DMS114 treated with DMSO at 0.1 percent for 48 hours (cell line): ENCODE data around the gene DLGAP1.

Experiments used
- DNase-seq: peaks from one replicate; lab custom pipeline; 2025; ENCODE audit not compliant: unreplicated experiment; lab: John Stamatoyannopoulos, UW

DLGAP1 gene

DNA sequence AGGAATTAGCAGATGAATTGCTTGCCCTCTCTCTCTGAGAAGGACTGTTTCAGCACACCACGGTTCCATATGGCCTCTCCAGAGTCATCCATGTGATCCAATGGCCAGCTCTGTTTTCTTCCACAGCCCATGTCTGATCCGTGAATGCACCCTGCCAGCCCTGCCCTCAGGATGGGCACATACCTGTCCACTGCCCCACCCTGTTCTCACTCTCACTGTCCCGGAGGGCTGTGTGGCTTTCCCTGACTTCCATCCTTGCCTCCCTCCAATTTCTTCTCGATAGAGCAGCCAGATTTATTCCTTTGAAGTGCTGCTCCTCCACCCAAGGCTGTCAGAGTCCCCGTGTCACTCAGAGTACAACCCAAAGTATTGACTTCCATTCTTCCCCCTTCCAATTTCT is 662.0 kb downstream of the DLGAP1 start:
- DNase-seq: no peak

- DNase-seq: no peak
Observed at GRCh38 chr18:3792711-3793110, 662.4 kb downstream of the DLGAP1 start.

GRCh38 chr18:3791238-3791637 is 663.9 kb downstream of the DLGAP1 start:
- DNase-seq: no peak

DNA sequence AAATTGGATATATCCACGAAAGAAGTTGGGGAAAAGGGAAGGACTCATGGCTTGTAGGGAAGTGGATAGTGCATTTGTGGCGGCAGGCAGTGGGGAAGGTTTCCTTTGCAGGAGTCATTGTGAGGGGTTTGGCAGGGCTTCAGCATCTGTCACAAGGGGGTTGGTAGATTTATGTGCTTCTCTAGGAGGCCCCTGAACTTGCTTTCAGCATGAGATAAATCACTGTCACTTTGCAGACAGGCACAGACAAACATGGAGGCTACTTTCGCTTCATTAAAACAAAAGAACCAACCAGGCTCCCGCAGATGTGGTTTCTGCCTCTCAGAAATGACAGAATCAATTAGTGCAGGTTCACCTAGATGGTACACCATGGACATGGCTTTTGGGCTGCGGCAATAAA is 664.4 kb downstream of the DLGAP1 start:
- DNase-seq: no peak

GRCh38 chr18:3789525-3789924 is 665.6 kb downstream of the DLGAP1 start:
- DNase-seq: no peak

- DNase-seq: no peak
Observed at GRCh38 chr18:3784949-3785348, 670.2 kb downstream of the DLGAP1 start.

DNA sequence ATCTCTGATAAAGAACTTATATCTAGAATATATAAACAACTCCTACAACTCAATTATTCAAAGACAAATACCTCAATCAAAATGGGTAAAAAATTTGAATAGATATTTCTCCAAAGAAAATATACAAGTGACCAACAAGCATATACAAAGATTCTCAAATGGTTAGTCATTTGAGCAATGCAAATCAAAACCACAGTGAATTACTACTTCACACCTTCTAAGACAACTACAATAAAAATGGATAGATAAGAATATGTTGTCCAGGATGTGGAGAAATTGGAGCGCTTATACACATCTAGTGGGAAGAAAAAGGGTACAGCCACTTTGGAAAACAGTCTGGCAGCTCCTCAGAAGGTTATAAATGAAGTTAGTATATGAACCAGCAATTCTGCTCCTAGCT is 672.2 kb downstream of the DLGAP1 start:
- DNase-seq: no peak

DNA sequence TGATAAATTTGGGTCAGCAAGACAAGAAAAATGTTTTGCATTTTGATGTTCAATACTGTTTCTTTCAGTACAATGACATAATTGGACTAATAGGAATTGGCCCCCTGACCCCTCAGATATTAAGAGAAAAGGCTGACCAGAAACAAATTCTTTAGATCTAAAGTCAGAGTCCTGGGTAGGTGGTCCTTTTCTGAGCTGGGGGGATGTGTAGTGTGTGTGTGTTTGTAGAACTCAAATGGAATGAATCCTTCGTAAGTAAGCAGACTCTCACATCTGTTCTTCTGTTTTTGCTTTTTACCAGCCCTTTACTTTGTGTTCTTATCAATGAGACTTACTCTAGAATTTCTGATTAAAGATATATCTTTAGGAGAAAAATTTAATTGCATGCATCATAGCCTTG is 677.4 kb downstream of the DLGAP1 start:
- DNase-seq: no peak

GRCh38 chr18:3777122-3777521 is 678.0 kb downstream of the DLGAP1 start:
- no peak for DNase-seq

- DNase-seq: no peak
Observed at GRCh38 chr18:3775996-3776395, 679.1 kb downstream of the DLGAP1 start.

DNA sequence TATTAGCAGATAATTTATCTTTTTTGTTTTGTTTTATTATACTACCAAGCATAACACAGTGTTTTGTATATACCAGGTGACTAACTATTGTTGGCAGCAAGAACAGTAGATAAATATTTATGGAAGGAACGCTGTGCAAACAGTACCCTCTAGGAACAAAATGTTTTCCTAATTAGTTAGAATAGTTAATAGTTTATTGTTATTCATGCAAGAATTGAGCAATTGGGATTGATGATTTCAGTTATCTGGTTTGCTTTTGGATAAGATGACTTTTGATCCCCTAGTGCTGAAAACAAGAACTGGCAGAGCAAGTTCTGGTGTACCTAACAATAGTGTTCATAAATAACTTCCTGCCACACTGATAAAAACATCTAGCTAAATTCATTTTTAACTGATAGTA is 681.8 kb downstream of the DLGAP1 start:
- DNase-seq: no peak

DNA sequence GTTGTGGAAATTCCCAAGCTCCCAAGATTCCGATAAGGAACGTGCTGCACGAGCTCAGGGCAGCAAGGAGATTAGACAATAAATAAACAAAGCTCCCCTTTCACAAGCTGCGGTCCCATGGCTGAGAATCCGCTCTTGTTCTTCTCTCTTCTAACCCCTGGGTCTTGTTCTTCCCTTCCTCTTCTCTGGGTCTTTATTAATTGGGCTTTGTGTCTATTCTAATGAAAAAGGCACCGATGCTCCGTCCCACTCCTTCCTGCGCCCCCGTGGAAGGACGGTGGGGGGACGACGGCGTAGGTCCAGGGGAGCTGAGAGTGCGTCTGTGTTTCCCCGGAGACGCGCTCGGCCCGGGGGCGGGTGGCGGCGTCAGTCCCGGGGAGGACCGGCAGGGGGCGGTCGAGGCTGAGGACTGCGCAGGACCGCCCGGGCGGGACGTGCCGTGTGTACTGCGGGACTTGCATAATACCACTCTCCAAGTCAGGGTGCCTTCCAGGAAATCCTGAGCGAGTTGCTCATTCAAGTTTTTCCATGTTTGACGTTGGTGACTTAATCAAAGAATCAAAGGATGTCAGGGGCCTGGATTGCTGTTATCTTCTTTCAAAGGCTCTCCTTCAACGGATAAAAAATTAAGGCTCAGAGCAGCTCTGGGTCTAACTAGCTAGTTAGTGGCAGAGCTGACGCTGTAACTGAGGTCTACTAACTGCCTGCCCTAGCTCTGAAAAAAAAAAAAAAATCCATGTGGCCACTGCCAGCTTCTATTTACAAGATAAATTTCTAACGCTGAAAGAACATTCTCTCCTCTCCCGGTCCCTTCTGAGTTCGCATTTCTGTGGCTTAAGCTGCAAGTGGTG is 683.8 kb downstream of the DLGAP1 start:
- peak; percentile 62 for DNase-seq

- no peak for DNase-seq
Observed at GRCh38 chr18:3761266-3761665, 693.8 kb downstream of the DLGAP1 start.

- no peak for DNase-seq
Observed at GRCh38 chr18:3760741-3761140, 694.4 kb downstream of the DLGAP1 start.

DNA sequence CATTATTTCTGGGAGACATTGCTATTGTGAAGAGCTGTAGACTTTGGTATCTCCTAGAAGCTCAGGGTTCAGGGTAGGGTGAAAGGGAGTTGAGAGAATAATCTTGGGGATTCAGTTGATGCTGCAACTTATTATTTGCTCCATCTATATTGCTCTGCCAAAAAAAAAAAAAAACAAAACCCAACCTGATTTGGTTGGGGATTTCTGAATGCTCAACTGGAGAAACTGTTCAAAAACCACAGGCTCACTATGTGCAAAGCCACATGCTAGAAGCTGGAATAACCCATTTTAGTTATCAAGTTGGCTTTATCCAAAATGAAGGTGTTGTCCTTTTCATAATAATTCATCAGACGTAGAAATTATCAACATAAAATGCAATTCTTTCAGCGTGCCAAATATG is 696.0 kb downstream of the DLGAP1 start:
- DNase-seq: no peak

- DNase-seq: no peak
Observed at GRCh38 chr18:3758531-3758930, 696.6 kb downstream of the DLGAP1 start.

DNA sequence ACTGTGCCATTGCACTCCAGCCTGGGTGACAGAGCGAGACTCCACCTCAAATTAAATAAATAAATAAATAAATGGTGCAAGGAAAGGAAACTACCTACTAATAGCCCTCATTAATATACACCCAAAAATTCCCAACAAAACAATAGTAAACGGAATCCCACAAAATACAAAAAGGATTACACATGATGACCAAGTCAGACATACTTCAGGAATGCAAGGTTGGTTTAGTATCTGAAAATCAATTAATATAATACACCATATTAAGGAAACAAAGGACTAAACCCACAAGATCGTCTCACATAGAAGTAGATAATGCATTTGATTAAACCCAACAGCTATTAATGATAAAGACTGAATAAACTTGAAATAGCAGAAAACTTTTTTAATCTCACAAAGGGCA is 697.7 kb downstream of the DLGAP1 start:
- DNase-seq: no peak

DNA sequence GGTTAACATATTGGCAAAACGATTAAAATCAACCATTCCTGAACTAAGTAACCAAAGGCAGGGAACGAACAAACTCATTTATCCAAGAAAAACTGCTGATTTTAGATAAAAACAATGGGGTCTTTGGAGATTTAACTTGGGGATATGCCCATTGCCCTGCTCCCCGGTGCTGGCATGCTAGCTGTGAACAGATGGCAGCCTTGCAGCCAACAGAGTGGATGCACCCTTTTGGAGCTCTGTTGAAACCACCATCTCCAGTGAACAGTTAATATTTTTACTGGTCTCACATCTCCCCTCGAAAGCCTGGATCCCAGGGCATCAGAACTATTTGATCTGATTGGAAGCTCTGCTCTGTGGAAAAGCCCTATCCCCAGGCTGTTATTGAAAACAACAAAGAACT is 702.0 kb downstream of the DLGAP1 start:
- no peak for DNase-seq

DNA sequence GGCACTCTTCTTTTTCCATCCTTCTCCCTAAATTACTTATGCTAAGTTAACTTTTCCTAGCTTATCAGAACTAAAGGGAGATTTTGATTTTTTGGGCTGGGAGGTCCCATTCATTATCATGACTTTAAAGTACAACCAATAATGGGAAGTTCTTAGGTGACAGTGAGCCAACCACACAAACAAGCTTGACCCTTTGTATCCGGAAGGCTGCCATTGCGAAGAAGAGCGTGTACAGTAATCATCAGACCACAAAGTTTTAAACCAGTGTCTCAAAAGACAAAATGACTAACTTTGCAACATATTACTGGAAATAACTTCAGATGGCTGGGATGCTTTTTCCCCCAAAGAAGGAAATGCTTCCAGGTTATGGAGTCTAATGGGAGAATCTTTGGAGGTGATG is 707.0 kb downstream of the DLGAP1 start:
- no peak for DNase-seq

DNA sequence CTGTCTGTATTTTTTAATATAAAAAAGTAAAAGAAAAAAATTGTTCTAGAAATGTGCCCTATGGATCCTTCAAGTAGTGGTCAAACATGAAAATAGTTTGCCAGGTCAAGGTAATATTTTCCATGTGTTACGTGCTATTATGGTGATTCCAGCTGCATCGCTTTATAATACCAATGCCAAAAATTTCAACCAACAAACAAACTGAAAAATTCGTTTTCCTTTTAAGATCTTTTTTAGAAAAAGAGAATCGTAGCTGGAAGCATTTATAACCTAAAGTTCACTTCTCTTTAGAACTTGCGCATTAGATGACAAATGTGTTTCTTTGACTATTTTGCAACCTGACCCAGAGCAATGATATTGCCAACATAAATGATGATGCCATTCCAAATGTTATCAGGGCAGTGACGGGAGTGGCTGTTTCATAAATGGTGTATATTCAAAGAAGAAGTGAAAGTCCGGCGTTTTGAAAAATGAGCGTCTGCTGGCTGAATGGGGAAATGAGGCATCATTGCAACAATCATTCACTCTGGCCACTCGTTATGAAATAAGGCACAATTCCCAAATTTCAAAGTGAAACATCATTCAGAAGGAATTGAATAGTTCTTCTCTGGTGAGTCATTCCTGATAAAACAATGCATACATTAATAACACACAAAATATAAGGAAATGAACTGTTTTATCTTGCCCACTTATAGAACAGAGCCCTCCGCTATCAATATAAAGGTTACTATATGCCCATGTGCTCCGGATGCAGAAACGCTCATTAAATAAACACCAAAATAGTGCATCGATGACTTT is 707.7 kb downstream of the DLGAP1 start:
- DNase-seq: no peak

GRCh38 chr18:3742541-3742940 is 712.6 kb downstream of the DLGAP1 start:
- no peak for DNase-seq

DNA sequence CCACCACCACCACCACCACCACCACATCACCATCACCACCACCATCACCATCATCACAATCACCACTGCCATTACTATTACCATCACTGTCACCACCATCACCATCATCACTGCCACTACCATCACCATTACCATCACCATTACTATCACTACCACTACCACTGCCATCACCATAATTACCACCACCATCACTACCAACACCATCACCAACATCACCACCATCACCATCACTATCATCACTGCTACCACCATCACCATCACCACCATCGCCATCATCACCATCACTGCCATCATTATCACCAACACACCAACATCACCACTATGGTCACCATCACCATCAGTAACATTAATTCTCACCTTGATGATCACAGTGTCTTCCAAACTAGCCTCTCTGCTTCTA is 713.8 kb downstream of the DLGAP1 start:
- no peak for DNase-seq
